Caco-2 (cell line): ENCODE results near the gene BUD23. TPM values are rescaled to one million over a fixed set of nuclear protein-coding genes. Genes with fewer than 3 reads are reported as not detected.

Experiments
- BruUV-seq: library from RNA; stranded (reverse); fragments of 400-500 nt; replicated peaks from 2 replicates; lab custom pipeline; 2021; lab: Mats Ljungman, UMichigan
- CTCF ChIA-PET: fragments of 300-600 bp; sonication (Branson Sonifier 250); formaldehyde crosslinking; loops from one replicate; lab custom pipeline; 2022; ENCODE audit warnings: antibody characterized with exemption; lab: Charles Lee
- POLR2A ChIA-PET: fragments of 300-600 bp; sonication (Branson Sonifier 250); formaldehyde crosslinking; loops from one replicate; lab custom pipeline; 2022; ENCODE audit warnings: antibody characterized with exemption; lab: Charles Lee
- DNase-seq, 2 experiments: peaks; one replicate each; pipeline versions ENCODE4 v3.0.0 to v3.0.0-alpha.2; 2020 to 2022
- H3K27me3 ChIP-seq: replicated peaks from 2 replicates; pipeline ENCODE4 v1.6.0; 2011; ENCODE audit warnings: low read length; ENCODE audit not compliant: control insufficient read depth, insufficient read depth
- H3K36me3 ChIP-seq: 2 replicates; pipeline ENCODE4 v1.5.1; 2011; ENCODE audit warnings: low read length; ENCODE audit not compliant: control insufficient read depth, insufficient read depth
- H3K4me1 ChIP-seq: fragments of 250-450 bp; sonication (Bioruptor Pico); 2 replicates; pipeline ENCODE4 v1.5.1; 2020; ENCODE audit warnings: mild to moderate bottlenecking
- H3K4me3 ChIP-seq: 2 replicates; pipeline ENCODE4 v1.5.1; 2011; ENCODE audit warnings: low read depth, mild to moderate bottlenecking, control low read depth, low read length
- H3K9me3 ChIP-seq: fragments of 250-450 bp; sonication (Bioruptor Pico); 2 replicates; pipeline ENCODE4 v1.5.1; 2020; ENCODE audit warnings: mild to moderate bottlenecking, moderate library complexity
- H3K27ac Mint-ChIP-seq: one replicate; pipeline ENCODE4 v1.8.0; 2022; ENCODE audit warnings: mixed read lengths; ENCODE audit not compliant: unreplicated experiment
- H3K27me3 Mint-ChIP-seq: one replicate; pipeline ENCODE4 v1.8.0; 2022; ENCODE audit warnings: mixed read lengths; ENCODE audit not compliant: insufficient read depth, unreplicated experiment
- H3K36me3 Mint-ChIP-seq: one replicate; pipeline ENCODE4 v1.8.0; 2022; ENCODE audit warnings: mild to moderate bottlenecking, mixed read lengths; ENCODE audit not compliant: insufficient read depth, unreplicated experiment
- H3K4me1 Mint-ChIP-seq: one replicate; pipeline ENCODE4 v1.8.0; 2022; ENCODE audit warnings: low read depth, mixed read lengths; ENCODE audit not compliant: unreplicated experiment
- H3K4me3 Mint-ChIP-seq: one replicate; pipeline ENCODE4 v1.8.0; 2022; ENCODE audit warnings: mild to moderate bottlenecking, moderate library complexity, mixed read lengths; ENCODE audit not compliant: unreplicated experiment
- H3K9me3 Mint-ChIP-seq: one replicate; pipeline ENCODE4 v1.8.0; 2022; ENCODE audit warnings: mixed read lengths; ENCODE audit not compliant: unreplicated experiment
- intact Hi-C: fragments of 100-400 bp; cut with micrococcal nuclease; formaldehyde crosslinking; loops from one replicate; pipeline ENCODE4 v1.10.0; 2022; ENCODE audit not compliant: unreplicated experiment
- total RNA-seq: library from RNA; stranded (reverse); gene quantifications from 2 replicates; pipeline ENCODE4 v1.2.3, GENCODE V29; 2022
- TF ChIP-seq, protein P1 (sequence below), 2 experiments: fragments of 200-600 bp in 1 of 2; IDR thresholded peaks; 1 replicate in 1 of 2; 2 replicates in 1 of 2; pipeline versions ENCODE4 v1.5.1 to v1.8.0; 2011 to 2022; ENCODE audit warnings: antibody characterized with exemption in 1 of 2, control low read depth in 1 of 2, inconsistent platforms in 1 of 2, low read depth in 1 of 2, low read length in 1 of 2, mild to moderate bottlenecking in 1 of 2, moderate library complexity in 1 of 2; ENCODE audit not compliant: insufficient read depth in 1 of 2, severe bottlenecking in 1 of 2, unreplicated experiment in 1 of 2

Gene BUD23
- total RNA-seq, 1 experiment from 2014 or later, result 144 TPM

DNA sequence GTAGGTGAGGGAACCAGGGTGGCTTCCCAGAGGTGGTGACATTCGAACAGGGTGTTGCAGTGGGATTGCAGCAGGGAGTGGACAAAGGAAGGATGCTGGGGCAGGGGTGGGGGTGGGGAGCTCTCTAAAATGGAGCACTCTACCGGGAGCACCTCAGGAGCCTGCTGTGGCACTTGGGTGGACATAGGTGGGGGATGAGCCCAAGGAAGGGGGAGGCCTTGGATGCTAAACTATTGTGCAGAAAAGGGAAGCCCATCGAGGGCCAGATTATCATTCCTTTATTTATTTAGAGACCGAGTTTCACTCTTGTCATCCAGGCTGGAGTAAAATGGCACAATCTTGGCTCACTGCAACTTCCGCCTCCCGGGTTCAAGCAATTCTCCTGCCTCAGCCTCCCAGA lies 39.4 kb downstream of the BUD23 start:
- ChIA-PET CTCF (no interaction called here), POLR2A (no interaction called here)
- Mint-ChIP-seq H3K9me3 (no peaks in the 10 kb centered on the region), H3K27me3 (no peaks in the 10 kb centered on the region), H3K4me3 (no peak overlapping the region), H3K4me1 (peaks cover 7% of the 10 kb centered on the region), H3K27ac (no peak overlapping the region), H3K36me3 (peaks cover 7% of the 10 kb centered on the region)
- no peaks in the 10 kb centered on the region for H3K27me3 ChIP-seq
- no peaks in the 10 kb centered on the region for H3K36me3 ChIP-seq
- H3K9me3 ChIP-seq, result no peaks in the 10 kb centered on the region
- BruUV-seq, result no TSS peak
- no peak overlapping the region for H3K4me3 ChIP-seq
- TF ChIP-seq, protein P1, sequence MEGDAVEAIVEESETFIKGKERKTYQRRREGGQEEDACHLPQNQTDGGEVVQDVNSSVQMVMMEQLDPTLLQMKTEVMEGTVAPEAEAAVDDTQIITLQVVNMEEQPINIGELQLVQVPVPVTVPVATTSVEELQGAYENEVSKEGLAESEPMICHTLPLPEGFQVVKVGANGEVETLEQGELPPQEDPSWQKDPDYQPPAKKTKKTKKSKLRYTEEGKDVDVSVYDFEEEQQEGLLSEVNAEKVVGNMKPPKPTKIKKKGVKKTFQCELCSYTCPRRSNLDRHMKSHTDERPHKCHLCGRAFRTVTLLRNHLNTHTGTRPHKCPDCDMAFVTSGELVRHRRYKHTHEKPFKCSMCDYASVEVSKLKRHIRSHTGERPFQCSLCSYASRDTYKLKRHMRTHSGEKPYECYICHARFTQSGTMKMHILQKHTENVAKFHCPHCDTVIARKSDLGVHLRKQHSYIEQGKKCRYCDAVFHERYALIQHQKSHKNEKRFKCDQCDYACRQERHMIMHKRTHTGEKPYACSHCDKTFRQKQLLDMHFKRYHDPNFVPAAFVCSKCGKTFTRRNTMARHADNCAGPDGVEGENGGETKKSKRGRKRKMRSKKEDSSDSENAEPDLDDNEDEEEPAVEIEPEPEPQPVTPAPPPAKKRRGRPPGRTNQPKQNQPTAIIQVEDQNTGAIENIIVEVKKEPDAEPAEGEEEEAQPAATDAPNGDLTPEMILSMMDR (IDR thresholded peaks at IDR 0.05; ENCODE audit: insufficient read depth in 1 of 2, low read depth in 1 of 2, low read length in 1 of 2, severe bottlenecking in 1 of 2, unreplicated experiment in 1 of 2), result no peak
- peaks cover 11% of the 10 kb centered on the region for H3K4me1 ChIP-seq
- DNase-seq, result no peak
- intact Hi-C loops, result no loop called here

DNA sequence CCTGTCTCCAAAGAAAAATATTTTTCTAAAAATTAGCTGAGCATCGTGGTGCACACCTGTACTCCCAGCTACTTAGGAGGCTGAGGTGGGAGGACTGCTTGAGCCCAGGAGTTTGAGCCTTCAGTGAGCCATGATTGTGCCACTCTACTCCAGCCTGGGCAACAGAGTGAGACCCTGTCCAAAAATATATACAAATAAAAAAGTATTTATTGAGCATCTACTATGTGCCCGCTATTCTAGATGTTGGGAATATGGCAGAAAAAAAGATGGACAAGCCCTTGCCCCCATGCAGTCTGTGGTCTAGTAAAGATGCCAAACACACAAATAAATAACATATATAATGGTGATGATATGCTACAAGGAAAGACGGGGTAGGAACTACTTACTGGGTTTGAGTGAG lies 40.4 kb downstream of the BUD23 start:
- H3K27me3 ChIP-seq, result no peaks in the 10 kb centered on the region
- no peak for DNase-seq
- CTCF ChIA-PET, result no interaction called here
- H3K36me3 ChIP-seq, result no peaks in the 10 kb centered on the region
- no peaks in the 10 kb centered on the region for H3K9me3 ChIP-seq
- BruUV-seq, result no TSS peak
- Mint-ChIP-seq H3K27ac (no peak overlapping the region), H3K4me3 (no peak overlapping the region), H3K27me3 (no peaks in the 10 kb centered on the region), H3K9me3 (no peaks in the 10 kb centered on the region), H3K36me3 (peaks cover 7% of the 10 kb centered on the region), H3K4me1 (peaks cover 7% of the 10 kb centered on the region)
- H3K4me1 ChIP-seq, result peaks cover under 1% of the 10 kb centered on the region
- POLR2A ChIA-PET, result no interaction called here
- H3K4me3 ChIP-seq, result no peak overlapping the region
- intact Hi-C loops, result loop anchor here (2.0 kb wide), 2 partner anchors 55 to 77 kb away; no protein-coding TSS in a partner anchor
- TF ChIP-seq, protein P1 (IDR thresholded peaks at IDR 0.05; ENCODE audit: insufficient read depth in 1 of 2, low read depth in 1 of 2, low read length in 1 of 2, severe bottlenecking in 1 of 2, unreplicated experiment in 1 of 2), result no peak

DNA sequence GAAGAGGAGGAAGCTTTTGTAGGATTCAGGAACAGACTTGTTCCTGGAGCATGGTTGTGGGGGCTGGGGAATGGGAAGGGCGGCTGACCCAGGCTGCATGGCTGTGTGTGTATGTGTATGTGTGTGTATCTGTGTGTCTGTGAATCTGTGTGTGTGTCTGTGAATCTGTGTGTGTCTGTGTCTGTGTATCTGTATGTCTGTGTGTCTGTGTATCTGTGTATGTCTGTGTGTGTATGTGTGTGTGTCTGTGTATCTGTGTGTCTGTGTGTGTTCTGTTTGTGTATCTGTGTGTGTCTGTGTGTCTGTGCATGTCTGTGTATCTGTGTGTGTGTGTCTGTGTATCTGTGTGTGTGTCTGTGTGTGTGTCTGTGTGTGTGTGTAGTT lies 42.7 kb downstream of the BUD23 start:
- H3K4me3 Mint-ChIP-seq, result no peak overlapping the region
- TF ChIP-seq, protein P1 (IDR thresholded peaks at IDR 0.05; ENCODE audit: insufficient read depth in 1 of 2, low read depth in 1 of 2, low read length in 1 of 2, severe bottlenecking in 1 of 2, unreplicated experiment in 1 of 2), result no peak
- H3K36me3 Mint-ChIP-seq, result no peaks in the 10 kb centered on the region
- intact Hi-C loops, result no loop called here
- H3K27ac Mint-ChIP-seq, result no peak overlapping the region
- ChIA-PET CTCF (interaction anchor here (0.8 to 1.1 kb wide), 4 partner anchors 42 to 119 kb away, joined by 5 to 17 read pairs (median 6); no protein-coding TSS in a partner anchor), POLR2A (no interaction called here)
- Histone ChIP-seq H3K4me1 (no peaks in the 10 kb centered on the region), H3K9me3 (no peaks in the 10 kb centered on the region), H3K36me3 (no peaks in the 10 kb centered on the region), H3K4me3 (no peak overlapping the region), H3K27me3 (no peaks in the 10 kb centered on the region)
- no peaks in the 10 kb centered on the region for H3K4me1 Mint-ChIP-seq
- no peaks in the 10 kb centered on the region for H3K27me3 Mint-ChIP-seq
- BruUV-seq, result no TSS peak
- H3K9me3 Mint-ChIP-seq, result no peaks in the 10 kb centered on the region
- DNase-seq, result no peak
